HepG2 (cell line): ENCODE measurements around the gene SF3A2. TPM values are rescaled to one million over a fixed set of nuclear protein-coding genes. Genes with fewer than 3 reads are reported as not detected.

Source experiments
- ATAC-seq: fragments of 200-7000 bp; cut with Tn5 transposase; 3 replicates; pipeline ENCODE4 v1.9.1; 2020; ENCODE audit warnings: mild to moderate bottlenecking, moderate library complexity
- BruUV-seq: library from RNA; stranded (reverse); fragments of 400-500 nt; replicated peaks from 2 replicates; lab custom pipeline; 2021; lab: Mats Ljungman, UMichigan
- CTCF ChIA-PET: fragments of 300-600 bp; formaldehyde crosslinking; extraction: SDS; loops from one replicate; lab custom pipeline; 2021; ENCODE audit warnings: low total read pairs, inconsistent platforms, low intra/inter-chr PET ratio; lab: Yijun Ruan, JAX
- POLR2A ChIA-PET: fragments of 350-600 bp; sonication (Branson Sonifier 250); formaldehyde crosslinking; loops from one replicate; lab custom pipeline; 2020; ENCODE audit warnings: antibody characterized with exemption, inconsistent platforms; lab: Yijun Ruan, JAX
- DNase-seq: peaks from one replicate; pipeline ENCODE4 v3.0.0-alpha.2; 2015; ENCODE audit warnings: low spot score
- FAIRE-seq: peaks from 3 replicates; lab custom pipeline; 2011; peaks lifted over from hg19 to GRCh38; lab: Jason Lieb, UNC
- H2AFZ ChIP-seq: one replicate; pipeline ENCODE4 v1.6.1; 2011; ENCODE audit warnings: low read length, inconsistent platforms
- H3K27ac ChIP-seq: fragments of 300-600 bp; 3 replicates; pipeline ENCODE4 v1.8.0; 2011; ENCODE audit warnings: mixed run types, mild to moderate bottlenecking, mixed read lengths, low read length, inconsistent platforms; ENCODE audit not compliant: insufficient read depth; ENCODE audit errors: extremely low read length
- H3K27me3 ChIP-seq, 2 experiments: fragments of 200-600 bp in 1 of 2; 2 replicates in 1 of 2; 3 replicates in 1 of 2; pipeline versions ENCODE4 v1.6.0 to v1.8.0; 2011; ENCODE audit warnings: low read length in 2 of 2, mild to moderate bottlenecking in 2 of 2, moderate library complexity in 2 of 2, inconsistent platforms in 1 of 2; ENCODE audit not compliant: insufficient read depth in 2 of 2, control insufficient read depth in 1 of 2
- H3K36me3 ChIP-seq, 2 experiments: fragments of 200-600 bp in 1 of 2; replicated peaks in 1 of 2; 2 replicates in 1 of 2; 3 replicates in 1 of 2; pipeline versions ENCODE4 v1.5.1 to v1.8.0; 2011; ENCODE audit warnings: low read length in 2 of 2, inconsistent platforms in 1 of 2; ENCODE audit not compliant: insufficient read depth in 2 of 2, control insufficient read depth in 1 of 2
- H3K4me1 ChIP-seq: 2 replicates; pipeline ENCODE4 v1.5.1; 2012; ENCODE audit warnings: low read length, inconsistent platforms; ENCODE audit not compliant: insufficient read depth
- H3K4me2 ChIP-seq: 2 replicates; pipeline ENCODE4 v1.6.0; 2011; ENCODE audit warnings: low read depth, low read length, inconsistent platforms
- H3K4me3 ChIP-seq, 3 experiments: fragments of 200-600 bp in 1 of 3; sonication (generic), shearing (Covaris generic) in 1 of 3; replicated peaks in 1 of 3; 2 replicates each; pipeline ENCODE4 v1.5.1; 2011 to 2016; ENCODE audit warnings: low read length in 3 of 3, inconsistent platforms in 2 of 3, low read depth in 2 of 3, mild to moderate bottlenecking in 2 of 3, control low read depth in 1 of 3, mixed read lengths in 1 of 3; ENCODE audit not compliant: insufficient read depth in 1 of 3
- H3K79me2 ChIP-seq: one replicate; pipeline ENCODE4 v1.6.1; 2011; ENCODE audit warnings: low read length, inconsistent platforms; ENCODE audit not compliant: insufficient read depth
- H3K9ac ChIP-seq: 2 replicates; pipeline ENCODE4 v1.6.0; 2011; ENCODE audit warnings: mild to moderate bottlenecking, low read depth, low read length, inconsistent platforms; ENCODE audit not compliant: insufficient read depth
- H3K9me3 ChIP-seq: 2 replicates; pipeline ENCODE4 v1.5.1; 2012; ENCODE audit warnings: mild to moderate bottlenecking, low read length
- H4K20me1 ChIP-seq: 2 replicates; pipeline ENCODE4 v1.6.0; 2011; ENCODE audit warnings: inconsistent platforms, mild to moderate bottlenecking, low read length, moderate library complexity; ENCODE audit not compliant: insufficient read depth
- MAZ ChIP-seq, 2 experiments: sonication (generic) in 1 of 2; formaldehyde crosslinking in 1 of 2; IDR thresholded peaks; 2 replicates each; pipeline versions ENCODE4 v1.5.0 to v1.6.1; 2012 to 2020; ENCODE audit warnings: low read depth in 2 of 2, mild to moderate bottlenecking in 2 of 2, borderline replicate concordance in 1 of 2, improper control_type of control experiment in 1 of 2, low read length in 1 of 2, missing genetic modification reagents in 1 of 2, moderate library complexity in 1 of 2
- SYNCRIP ChIP-seq: fragments of 200-400 bp; formaldehyde crosslinking; IDR thresholded peaks from 2 replicates; pipeline ENCODE4 v1.6.1; 2018; ENCODE audit warnings: mild to moderate bottlenecking, low read depth, low read length; ENCODE audit not compliant: insufficient read depth
- TEF ChIP-seq: sonication (generic); formaldehyde crosslinking; IDR thresholded peaks from 2 replicates; pipeline ENCODE4 v1.5.0; 2020; ENCODE audit warnings: missing genetic modification reagents
- ZBTB38 ChIP-seq: sonication (generic); formaldehyde crosslinking; IDR thresholded peaks from 2 replicates; pipeline ENCODE4 v1.5.1; 2020; ENCODE audit warnings: mild to moderate bottlenecking, missing genetic modification reagents
- WGBS: methylation state at CpG from one replicate; pipeline ENCODE4 v1.1.6; 2017; ENCODE audit warnings: low lambda C conversion rate; 5-methylcytosine and 5-hydroxymethylcytosine counted together
- in situ Hi-C: cut with HindIII; loops from 2 replicates; pipeline ENCODE4 v1.10.0; 2017; ENCODE audit warnings: low pct_unique_long_range_greater_than_20kb; ENCODE audit not compliant: extremely low pct_ligation_motif_present
- intact Hi-C: fragments of 100-400 bp; cut with micrococcal nuclease; formaldehyde crosslinking; loops from one replicate; pipeline ENCODE4 v1.10.0; 2022; ENCODE audit not compliant: unreplicated experiment
- polyA plus RNA-seq, 8 experiments: library from polyadenylated mRNA; depleted of rRNA in 3 of 8; stranded (reverse) in 7 of 8; unstranded in 1 of 8; fragments of >200 nt; fragmentation: Illumina TruSeq in 4 of 8; extraction: Trizol in 4 of 8; gene quantifications; 2 replicates each; pipeline versions ENCODE4 v1.2.1 to v1.2.3, GENCODE V29; 2011 to 2016; ENCODE audit warnings: low read depth in 4 of 8, missing spikeins in 1 of 8, mixed read lengths in 1 of 8; ENCODE audit not compliant: insufficient read depth in 1 of 8
- total RNA-seq, 5 experiments: library from RNA; depleted of rRNA; stranded (reverse); fragments of >200 nt; fragmentation: Illumina TruSeq; extraction: Trizol; gene quantifications; 2 replicates each; pipeline ENCODE4 v1.2.3, GENCODE V29; 2016; ENCODE audit warnings: low read depth in 1 of 5

Gene SF3A2
- total and polyA plus RNA-seq, 2 of the 13 experiments (the other 11 are each of a cell fraction or from before 2014, with no cell fraction given), result 8.6 to 8.8 TPM

- H4K20me1 ChIP-seq, result peaks cover 8% of the 10 kb centered on the region; the same call in 1 of the 2 replicates
- no peak for TF ChIP-seq TEF
- 0 out of 2 replicates have a peak, but pooled peaks have one; percentile 45 for TF ChIP-seq ZBTB38
- no peak for TF ChIP-seq MAZ (IDR thresholded peaks at IDR 0.05; ENCODE audit: borderline replicate concordance, low read depth, low read length)
- no peak for TF ChIP-seq MAZ (CRISPR knock-in tag; IDR thresholded peaks at IDR 0.05; ENCODE audit: low read depth)
- no peak for TF ChIP-seq SYNCRIP
- ATAC-seq (no peak), FAIRE-seq (no peak), DNase-seq (no peak)
- H2AFZ ChIP-seq, result no peak overlapping the region
- 96% methylated on average over 20 of the region's 28 CpGs for WGBS
- peaks cover 12% of the 10 kb centered on the region for H3K79me2 ChIP-seq
- H3K9ac ChIP-seq, result no peak overlapping the region
- H3K4me2 ChIP-seq, result no peak overlapping the region
- BruUV-seq, result no TSS peak
- ChIA-PET CTCF (no interaction called here), POLR2A (interaction anchor here (0.5 kb wide), 1 partner anchor 438 kb away, joined by 3 read pairs; no protein-coding TSS in a partner anchor)
- no peaks in the 10 kb centered on the region for H3K9me3 ChIP-seq
- H3K4me1 ChIP-seq, result peaks cover 23% of the 10 kb centered on the region
- intact Hi-C loops, result no loop called here
- no peaks in the 10 kb centered on the region for H3K27me3 ChIP-seq
- in situ Hi-C loops, result no loop called here
- H3K4me3 ChIP-seq, result no peak overlapping the region
- H3K36me3 ChIP-seq, result peaks cover 25 to 50% of the 10 kb centered on the region in 2 experiments; a peak in 4 of 5 replicates
- no peak overlapping the region for H3K27ac ChIP-seq
Observed at GRCh38 chr19:2247433-2248101, 10.9 kb downstream of the SF3A2 start.
